GM12865 (cell line): ENCODE measurements around the gene CACNB2.

Source experiments
- DNase-seq: peaks from one replicate; pipeline ENCODE4 v3.0.0; 2010; ENCODE audit warnings: low read depth
- H3K4me3 ChIP-seq: 2 replicates; pipeline ENCODE4 v1.5.1; 2011; ENCODE audit warnings: mild to moderate bottlenecking, low read depth, low read length, control low read depth
- TF ChIP-seq, protein P1 (sequence below): IDR thresholded peaks from 2 replicates; pipeline ENCODE4 v1.5.1; 2011; ENCODE audit warnings: low read length, control low read depth, low read depth, inconsistent platforms; ENCODE audit not compliant: insufficient read depth; ENCODE audit errors: missing control alignments

CACNB2 gene

GRCh38 chr10:18310761-18311160 lies 170.5 kb downstream of the CACNB2 start:
- no peak for DNase-seq
- TF ChIP-seq, protein P1, sequence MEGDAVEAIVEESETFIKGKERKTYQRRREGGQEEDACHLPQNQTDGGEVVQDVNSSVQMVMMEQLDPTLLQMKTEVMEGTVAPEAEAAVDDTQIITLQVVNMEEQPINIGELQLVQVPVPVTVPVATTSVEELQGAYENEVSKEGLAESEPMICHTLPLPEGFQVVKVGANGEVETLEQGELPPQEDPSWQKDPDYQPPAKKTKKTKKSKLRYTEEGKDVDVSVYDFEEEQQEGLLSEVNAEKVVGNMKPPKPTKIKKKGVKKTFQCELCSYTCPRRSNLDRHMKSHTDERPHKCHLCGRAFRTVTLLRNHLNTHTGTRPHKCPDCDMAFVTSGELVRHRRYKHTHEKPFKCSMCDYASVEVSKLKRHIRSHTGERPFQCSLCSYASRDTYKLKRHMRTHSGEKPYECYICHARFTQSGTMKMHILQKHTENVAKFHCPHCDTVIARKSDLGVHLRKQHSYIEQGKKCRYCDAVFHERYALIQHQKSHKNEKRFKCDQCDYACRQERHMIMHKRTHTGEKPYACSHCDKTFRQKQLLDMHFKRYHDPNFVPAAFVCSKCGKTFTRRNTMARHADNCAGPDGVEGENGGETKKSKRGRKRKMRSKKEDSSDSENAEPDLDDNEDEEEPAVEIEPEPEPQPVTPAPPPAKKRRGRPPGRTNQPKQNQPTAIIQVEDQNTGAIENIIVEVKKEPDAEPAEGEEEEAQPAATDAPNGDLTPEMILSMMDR, result no peak

GRCh38 chr10:18312374-18313139 lies 172.3 kb downstream of the CACNB2 start:
- TF ChIP-seq, protein P1, result peak; percentile 40
- no peak overlapping the region for H3K4me3 ChIP-seq
- DNase-seq, result peak; percentile 34

More at GRCh38 chr10:18310761-18311160, 170.5 kb downstream of the CACNB2 start:
- no peak overlapping the region for H3K4me3 ChIP-seq

DNA sequence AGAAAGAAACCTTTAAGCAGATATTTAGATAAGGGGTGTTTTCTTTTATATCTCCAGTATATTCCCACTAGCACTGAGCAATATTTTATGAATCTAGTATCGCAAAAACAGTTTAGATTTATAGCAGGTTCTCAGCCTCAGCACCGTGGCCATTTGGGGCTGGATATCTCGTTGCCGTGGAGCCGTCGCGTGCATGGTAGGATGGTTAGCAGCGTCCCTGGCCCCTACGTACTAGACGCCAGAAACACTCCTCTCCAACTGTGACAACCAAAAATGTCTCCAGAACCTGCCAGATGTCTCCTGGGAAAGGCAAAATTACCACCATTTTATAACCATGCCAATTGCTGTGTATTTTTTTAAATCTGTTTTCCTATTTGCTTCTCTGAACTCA lies 172.9 kb downstream of the CACNB2 start:
- TF ChIP-seq, protein P1, result no peak
- DNase-seq, result no peak
- no peak overlapping the region for H3K4me3 ChIP-seq

- TF ChIP-seq, protein P1, result no peak
- DNase-seq, result no peak
Observed at GRCh38 chr10:18313626-18314025, 173.4 kb downstream of the CACNB2 start.

GRCh38 chr10:18319628-18320027 lies 179.4 kb downstream of the CACNB2 start:
- DNase-seq, result no peak
- H3K4me3 ChIP-seq, result no peak overlapping the region
- TF ChIP-seq, protein P1, result no peak

More at GRCh38 chr10:18313626-18314025, 173.4 kb downstream of the CACNB2 start:
- H3K4me3 ChIP-seq, result no peak overlapping the region

GRCh38 chr10:18321371-18321770 lies 181.1 kb downstream of the CACNB2 start:
- DNase-seq, result no peak
- H3K4me3 ChIP-seq, result no peak overlapping the region
- TF ChIP-seq, protein P1, result no peak

GRCh38 chr10:18323916-18324315 lies 183.7 kb downstream of the CACNB2 start:
- TF ChIP-seq, protein P1, result no peak
- no peak overlapping the region for H3K4me3 ChIP-seq
- no peak for DNase-seq
